H9 (cell line): ENCODE results near the gene SLC1A6. TPM values are rescaled to one million over a fixed set of nuclear protein-coding genes. Genes with fewer than 3 reads are reported as not detected.

Source experiments
- DNase-seq: peaks from one replicate; pipeline ENCODE4 v3.0.0-alpha.2; 2017
- H2AFZ ChIP-seq: one replicate; pipeline ENCODE4 v1.6.1; 2013; ENCODE audit warnings: mild to moderate bottlenecking, low read length, control low read depth, moderate library complexity
- H2AK5ac ChIP-seq: 2 replicates; pipeline ENCODE4 v1.6.1; 2013; ENCODE audit warnings: low read length, control low read depth, mixed read lengths; ENCODE audit not compliant: insufficient read length
- H2BK120ac ChIP-seq: one replicate; pipeline ENCODE4 v1.6.1; 2013; ENCODE audit warnings: low read depth, mild to moderate bottlenecking, low read length, control low read depth, inconsistent platforms; ENCODE audit not compliant: poor library complexity, severe bottlenecking
- H2BK12ac ChIP-seq: 2 replicates; pipeline ENCODE4 v1.6.1; 2013; ENCODE audit warnings: low read length, control low read depth, mixed read lengths, low read depth; ENCODE audit not compliant: insufficient read length
- H2BK15ac ChIP-seq: 2 replicates; pipeline ENCODE4 v1.6.1; 2013; ENCODE audit warnings: low read depth, low read length, control low read depth
- H2BK20ac ChIP-seq: one replicate; pipeline ENCODE4 v1.6.1; 2013; ENCODE audit warnings: low read depth, mild to moderate bottlenecking, low read length, control low read depth, inconsistent platforms; ENCODE audit not compliant: poor library complexity, severe bottlenecking
- H2BK5ac ChIP-seq: 2 replicates; pipeline ENCODE4 v1.6.1; 2013; ENCODE audit warnings: low read length, control low read depth, mixed read lengths; ENCODE audit not compliant: insufficient read length
- H3K14ac ChIP-seq: 2 replicates; pipeline ENCODE4 v1.6.1; 2013; ENCODE audit warnings: low read length, control low read depth; ENCODE audit not compliant: insufficient read depth
- H3K18ac ChIP-seq: 2 replicates; pipeline ENCODE4 v1.6.1; 2013; ENCODE audit warnings: low read depth, mild to moderate bottlenecking, mixed read lengths, low read length, control low read depth; ENCODE audit not compliant: insufficient read length
- H3K23ac ChIP-seq: 2 replicates; pipeline ENCODE4 v1.6.1; 2013; ENCODE audit warnings: low read length, control low read depth, mixed read lengths, low read depth; ENCODE audit not compliant: insufficient read length
- H3K23me2 ChIP-seq: 2 replicates; pipeline ENCODE4 v1.6.1; 2013; ENCODE audit warnings: low read depth, mild to moderate bottlenecking, mixed read lengths, low read length, control low read depth; ENCODE audit not compliant: insufficient read length, poor library complexity, severe bottlenecking
- H3K27ac ChIP-seq: 2 replicates; pipeline ENCODE4 v1.5.1; 2013; ENCODE audit warnings: low read length, control low read depth, mixed read lengths, low read depth; ENCODE audit not compliant: insufficient read length
- H3K27me3 ChIP-seq: 2 replicates; pipeline ENCODE4 v1.6.1; 2013; ENCODE audit warnings: low read length, control low read depth, inconsistent platforms; ENCODE audit not compliant: insufficient read depth
- H3K4ac ChIP-seq: 2 replicates; pipeline ENCODE4 v1.6.1; 2013; ENCODE audit warnings: low read depth, mild to moderate bottlenecking, control low read depth, inconsistent platforms, low read length, moderate library complexity
- H3K4me1 ChIP-seq: 2 replicates; pipeline ENCODE4 v1.6.1; 2013; ENCODE audit warnings: low read length, control low read depth, inconsistent platforms; ENCODE audit not compliant: insufficient read depth
- H3K4me2 ChIP-seq: 2 replicates; pipeline ENCODE4 v1.6.1; 2013; ENCODE audit warnings: low read length, control low read depth, mixed read lengths; ENCODE audit not compliant: insufficient read length, insufficient read depth
- H3K56ac ChIP-seq: 2 replicates; pipeline ENCODE4 v1.6.1; 2013; ENCODE audit warnings: low read depth, mild to moderate bottlenecking, mixed read lengths, low read length, control low read depth; ENCODE audit not compliant: insufficient read length
- H3K79me1 ChIP-seq: 2 replicates; pipeline ENCODE4 v1.6.1; 2013; ENCODE audit warnings: low read depth, mild to moderate bottlenecking, moderate library complexity, low read length, control low read depth, inconsistent platforms; ENCODE audit not compliant: insufficient read depth, poor library complexity, severe bottlenecking
- H3K79me2 ChIP-seq: 2 replicates; pipeline ENCODE4 v1.6.1; 2013; ENCODE audit warnings: low read length, control low read depth, inconsistent platforms; ENCODE audit not compliant: insufficient read depth
- H3K9ac ChIP-seq: 2 replicates; pipeline ENCODE4 v1.6.1; 2013; ENCODE audit warnings: low read length, control low read depth, mixed read lengths; ENCODE audit not compliant: insufficient read length; ENCODE audit errors: extremely low read depth
- H3K9me3 ChIP-seq: one replicate; pipeline ENCODE4 v1.6.1; 2013; ENCODE audit warnings: low read depth, low read length, inconsistent platforms; ENCODE audit not compliant: control insufficient read depth
- H3T11ph ChIP-seq: one replicate; pipeline ENCODE4 v1.6.1; 2013; ENCODE audit warnings: mild to moderate bottlenecking, low read length, control low read depth, inconsistent platforms
- H4K20me1 ChIP-seq: one replicate; pipeline ENCODE4 v1.6.1; 2013; ENCODE audit not compliant: control insufficient read depth, insufficient read length, insufficient read depth
- H4K5ac ChIP-seq: 2 replicates; pipeline ENCODE4 v1.6.1; 2013; ENCODE audit warnings: low read depth, mild to moderate bottlenecking, mixed read lengths, low read length, control low read depth; ENCODE audit not compliant: insufficient read length
- H4K8ac ChIP-seq: replicated peaks from 2 replicates; pipeline ENCODE4 v1.6.1; 2013; ENCODE audit warnings: low read length, control low read depth, mixed read lengths, low read depth; ENCODE audit not compliant: insufficient read length
- H4K91ac ChIP-seq: 2 replicates; pipeline ENCODE4 v1.6.1; 2013; ENCODE audit warnings: low read depth, mild to moderate bottlenecking, moderate library complexity, mixed read lengths, low read length, control low read depth; ENCODE audit not compliant: insufficient read length
- H3K27ac Mint-ChIP-seq, 3 experiments: 2 replicates in 2 of 3; 3 replicates in 1 of 3; pipeline ENCODE4 v1.8.0; 2020 to 2021; ENCODE audit warnings: mixed read lengths in 3 of 3, mild to moderate bottlenecking in 1 of 3, moderate library complexity in 1 of 3
- H3K27me3 Mint-ChIP-seq: 2 replicates; pipeline ENCODE4 v1.8.0; 2021; ENCODE audit warnings: low read depth, mild to moderate bottlenecking, moderate library complexity, mixed read lengths
- H3K36me3 Mint-ChIP-seq, 3 experiments: 2 replicates in 2 of 3; 3 replicates in 1 of 3; pipeline ENCODE4 v1.8.0; 2020 to 2021; ENCODE audit warnings: low read depth in 3 of 3, mixed read lengths in 3 of 3; ENCODE audit not compliant: insufficient read depth in 1 of 3
- H3K4me1 Mint-ChIP-seq, 2 experiments: 2 replicates each; pipeline ENCODE4 v1.8.0; 2020; ENCODE audit warnings: mixed read lengths in 2 of 2
- H3K4me3 Mint-ChIP-seq, 2 experiments: 2 replicates in 1 of 2; 3 replicates in 1 of 2; pipeline ENCODE4 v1.8.0; 2020 to 2021; ENCODE audit warnings: mild to moderate bottlenecking in 2 of 2, mixed read lengths in 2 of 2, moderate library complexity in 1 of 2
- H3K9me3 Mint-ChIP-seq, 2 experiments: 2 replicates in 1 of 2; 3 replicates in 1 of 2; pipeline ENCODE4 v1.8.0; 2020; ENCODE audit warnings: mild to moderate bottlenecking in 2 of 2, mixed read lengths in 2 of 2, moderate library complexity in 1 of 2
- CTCF ChIP-seq: fragments of 200-600 bp; sonication (generic); conservative IDR thresholded peaks from 3 replicates; pipeline ENCODE4 v1.8.0; 2021; ENCODE audit warnings: antibody characterized with exemption, mild to moderate bottlenecking
- WGBS: extraction: QIAGEN DNeasy Blood & Tissue Kit; methylation state at CpG from one replicate; pipeline ENCODE4 v1.1.7; 2013; ENCODE audit warnings: missing lambda C conversion rate, low lambda C conversion rate, mixed read lengths; ENCODE audit not compliant: insufficient read length; ENCODE audit errors: extremely low coverage; 5-methylcytosine and 5-hydroxymethylcytosine counted together
- total RNA-seq: library from RNA; stranded (reverse); gene quantifications from 2 replicates; pipeline ENCODE4 v1.2.1, GENCODE V29; 2021

Gene SLC1A6
- total RNA-seq, 1 experiment from 2014 or later = 8.3 TPM

GRCh38 chr19:14997981-14998380 is 18.3 kb upstream of the SLC1A6 start:
- peaks cover 18 to 91% of the 10 kb centered on the region in 2 experiments for H3K9me3 Mint-ChIP-seq

More at GRCh38 chr19:14997981-14998380, 18.3 kb upstream of the SLC1A6 start:
- Histone ChIP-seq H2AFZ (no peak overlapping the region), H3K4me2 (no peak overlapping the region), H2BK15ac (no peak overlapping the region), H3K9ac (no peak overlapping the region), H3K79me1 (no peaks in the 10 kb centered on the region), H3K9me3 (no peaks in the 10 kb centered on the region), H2BK20ac (no peak overlapping the region), H4K20me1 (no peaks in the 10 kb centered on the region), H2BK120ac (no peak overlapping the region), H2BK5ac (no peak overlapping the region), H3K18ac (no peak overlapping the region), H3K56ac (no peak overlapping the region), H3K23me2 (no peaks in the 10 kb centered on the region), H4K91ac (no peak overlapping the region), H3K23ac (no peak overlapping the region), H2AK5ac (no peak overlapping the region), H4K8ac (no peak overlapping the region), H3K27ac (no peak overlapping the region), H2BK12ac (no peak overlapping the region), H3T11ph (no peak overlapping the region), H3K79me2 (no peaks in the 10 kb centered on the region), H4K5ac (no peak overlapping the region), H3K14ac (no peak overlapping the region), H3K4me1 (no peaks in the 10 kb centered on the region), H3K4ac (no peak overlapping the region), H3K27me3 (no peaks in the 10 kb centered on the region)
- H3K27me3 Mint-ChIP-seq = peaks cover 10% of the 10 kb centered on the region
- no peak overlapping the region for H3K27ac Mint-ChIP-seq
- no peak for TF ChIP-seq CTCF
- H3K36me3 Mint-ChIP-seq = peaks cover 0 to 18% (median 0%) of the 10 kb centered on the region in 3 experiments; a peak in 2 of 7 replicates
- WGBS = no CpG with 5 or more reads among the region's 1 CpG
- no peaks in the 10 kb centered on the region for H3K4me1 Mint-ChIP-seq
- H3K4me3 Mint-ChIP-seq = no peak overlapping the region
- DNase-seq = no peak
